Cardiac fibroblast (primary cell): ENCODE results near the gene NUDT14.

ENCODE experiments used
- DNase-seq, 2 donors: peaks; one replicate each; pipeline versions ENCODE4 v3.0.0 to v3.0.0-alpha.2; 2010; ENCODE audit warnings: low read depth in 2 of 2
- H3K4me3 ChIP-seq, 2 donors: replicated peaks in 1 of 2; 1 replicate in 1 of 2; 2 replicates in 1 of 2; pipeline ENCODE4 v1.5.1; 2011; ENCODE audit warnings: low read depth in 2 of 2, low read length in 2 of 2, mild to moderate bottlenecking in 2 of 2, moderate library complexity in 1 of 2
- CTCF ChIP-seq: IDR thresholded peaks from one replicate; pipeline ENCODE4 v1.5.1; 2011; ENCODE audit warnings: low read depth, mild to moderate bottlenecking, low read length, inconsistent platforms

Gene NUDT14

GRCh38 chr14:105185001-105185400 is 3.9 kb upstream of the NUDT14 start:
- H3K4me3 ChIP-seq: no peak overlapping the region
- no peak for TF ChIP-seq CTCF
- no peak for DNase-seq

- DNase-seq: no peak
- H3K4me3 ChIP-seq: no peak overlapping the region
- TF ChIP-seq CTCF: no peak
These were observed 3.3 kb upstream of the NUDT14 start for GRCh38 chr14:105184461-105184860.

- TF ChIP-seq CTCF: no peak
- no peak for DNase-seq
- no peak overlapping the region for H3K4me3 ChIP-seq
These were observed 1.3 kb upstream of the NUDT14 start for GRCh38 chr14:105182296-105183020.

GRCh38 chr14:105181549-105182295 is 610 bp upstream of the NUDT14 start:
- no peak for TF ChIP-seq CTCF
- no peak for DNase-seq
- no peak overlapping the region for H3K4me3 ChIP-seq

- H3K4me3 ChIP-seq: no peak overlapping the region
- TF ChIP-seq CTCF: no peak
- no peak for DNase-seq
These were observed 1.9 kb downstream of the NUDT14 start for GRCh38 chr14:105179191-105179590.

- no peak for TF ChIP-seq CTCF
These were observed 2.3 kb downstream of the NUDT14 start for GRCh38 chr14:105178868-105179140.

More at GRCh38 chr14:105178868-105179140, 2.3 kb downstream of the NUDT14 start:
- no peak for DNase-seq
- no peak overlapping the region for H3K4me3 ChIP-seq
